ENCODE measurements around the gene NUDT8. TPM values are rescaled to one million over a fixed set of nuclear protein-coding genes. Genes with fewer than 3 reads are reported as not detected.
A peak's percentile ranks its signal among the peaks of the same experiment; 100 is the strongest.
"Not testable (repeated sequence)": the region's sequence is repeated elsewhere in the genome, so short reads cannot be mapped to it uniquely, and the experiment has no call there.

The NUDT8 gene
- total RNA-seq, 6 experiments from 2014 or later, result 2.0 to 3.0 (median 2.6) TPM

GRCh38 chr11:67592880-67593564 lies 36.7 kb downstream of the NUDT8 start:
- no peak overlapping the region for H3K4me3 Mint-ChIP-seq
- H3K27ac Mint-ChIP-seq, result no peak overlapping the region
- peaks cover 3% of the 10 kb centered on the region; the same call in 1 of the 2 replicates for H3K36me3 Mint-ChIP-seq (ENCODE audit: low read depth)
- no peaks in the 10 kb centered on the region for H3K9me3 Mint-ChIP-seq
- H3K4me1 Mint-ChIP-seq (ENCODE audit: low read depth), result no peaks in the 10 kb centered on the region
- peaks cover 21% of the 10 kb centered on the region for H3K27me3 Mint-ChIP-seq (ENCODE audit: insufficient read depth)
- no peak for TF ChIP-seq CTCF (IDR thresholded peaks at IDR 0.05)
- no peak for DNase-seq

- Mint-ChIP-seq H3K36me3 (ENCODE audit: low read depth) (peaks cover 17% of the 10 kb centered on the region; the same call in 1 of the 2 replicates), H3K4me1 (ENCODE audit: low read depth) (peaks cover 23% of the 10 kb centered on the region), H3K27me3 (ENCODE audit: insufficient read depth) (peaks cover 12% of the 10 kb centered on the region)
- not testable (repeated sequence) for H3K27ac Mint-ChIP-seq, DNase-seq, H3K4me3 Mint-ChIP-seq, H3K9me3 Mint-ChIP-seq
These were observed 40.8 kb downstream of the NUDT8 start for GRCh38 chr11:67588899-67589415.

- Mint-ChIP-seq H3K36me3 (ENCODE audit: low read depth) (peaks cover 17% of the 10 kb centered on the region; the same call in 1 of the 2 replicates), H3K4me3 (no peak overlapping the region), H3K27me3 (ENCODE audit: insufficient read depth) (peaks cover 6% of the 10 kb centered on the region), H3K4me1 (ENCODE audit: low read depth) (peaks cover 28% of the 10 kb centered on the region), H3K9me3 (no peaks in the 10 kb centered on the region), H3K27ac (no peak overlapping the region)
- DNase-seq, result no peak
- TF ChIP-seq CTCF (IDR thresholded peaks at IDR 0.05), result no peak
These were observed 41.6 kb downstream of the NUDT8 start for GRCh38 chr11:67588136-67588503.

GRCh38 chr11:67586568-67587250 lies 43.0 kb downstream of the NUDT8 start:
- TF ChIP-seq CTCF (IDR thresholded peaks at IDR 0.05), result no peak
- Mint-ChIP-seq H3K27ac (no peak overlapping the region), H3K4me1 (ENCODE audit: low read depth) (peaks cover 42% of the 10 kb centered on the region), H3K27me3 (ENCODE audit: insufficient read depth) (peaks cover 4% of the 10 kb centered on the region; the same call in 1 of the 2 replicates), H3K36me3 (ENCODE audit: low read depth) (peaks cover 17% of the 10 kb centered on the region; the same call in 1 of the 2 replicates), H3K9me3 (no peaks in the 10 kb centered on the region), H3K4me3 (no peak overlapping the region)
- DNase-seq, result no peak

GRCh38 chr11:67585911-67586310 lies 43.8 kb downstream of the NUDT8 start:
- peaks cover 17% of the 10 kb centered on the region; the same call in 1 of the 2 replicates for H3K36me3 Mint-ChIP-seq (ENCODE audit: low read depth)
- H3K27me3 Mint-ChIP-seq (ENCODE audit: insufficient read depth), result peaks cover 8% of the 10 kb centered on the region; the same call in 1 of the 2 replicates
- no peaks in the 10 kb centered on the region for H3K9me3 Mint-ChIP-seq
- peaks cover 46% of the 10 kb centered on the region for H3K4me1 Mint-ChIP-seq (ENCODE audit: low read depth)
- TF ChIP-seq CTCF (IDR thresholded peaks at IDR 0.05), result no peak
- peak overlapping the region; percentile 24; the same call in 1 of the 2 replicates for H3K27ac Mint-ChIP-seq
- peak overlapping the region; percentile 94; the same call in 1 of the 2 replicates for H3K4me3 Mint-ChIP-seq
- no peak for DNase-seq

Data from HFFc6 (cell line).